HepG2 (cell line): ENCODE measurements around the gene PCTP. TPM values are rescaled to one million over a fixed set of nuclear protein-coding genes. Genes with fewer than 3 reads are reported as not detected.

ENCODE experiments used
- ATAC-seq: fragments of 200-7000 bp; cut with Tn5 transposase; 3 replicates; pipeline ENCODE4 v1.9.1; 2020; ENCODE audit warnings: mild to moderate bottlenecking, moderate library complexity
- BruUV-seq: library from RNA; stranded (reverse); fragments of 400-500 nt; replicated peaks from 2 replicates; lab custom pipeline; 2021; lab: Mats Ljungman, UMichigan
- CTCF ChIA-PET: fragments of 300-600 bp; formaldehyde crosslinking; extraction: SDS; loops from one replicate; lab custom pipeline; 2021; ENCODE audit warnings: low total read pairs, inconsistent platforms, low intra/inter-chr PET ratio; lab: Yijun Ruan, JAX
- POLR2A ChIA-PET: fragments of 350-600 bp; sonication (Branson Sonifier 250); formaldehyde crosslinking; loops from one replicate; lab custom pipeline; 2020; ENCODE audit warnings: antibody characterized with exemption, inconsistent platforms; lab: Yijun Ruan, JAX
- DNase-seq: peaks from one replicate; pipeline ENCODE4 v3.0.0-alpha.2; 2015; ENCODE audit warnings: low spot score
- FAIRE-seq: peaks from 3 replicates; lab custom pipeline; 2011; peaks lifted over from hg19 to GRCh38; lab: Jason Lieb, UNC
- H2AFZ ChIP-seq: one replicate; pipeline ENCODE4 v1.6.1; 2011; ENCODE audit warnings: low read length, inconsistent platforms
- H3K27ac ChIP-seq: fragments of 300-600 bp; 3 replicates; pipeline ENCODE4 v1.8.0; 2011; ENCODE audit warnings: mixed run types, mild to moderate bottlenecking, mixed read lengths, low read length, inconsistent platforms; ENCODE audit not compliant: insufficient read depth; ENCODE audit errors: extremely low read length
- H3K27me3 ChIP-seq, 2 experiments: fragments of 200-600 bp in 1 of 2; 2 replicates in 1 of 2; 3 replicates in 1 of 2; pipeline versions ENCODE4 v1.6.0 to v1.8.0; 2011; ENCODE audit warnings: low read length in 2 of 2, mild to moderate bottlenecking in 2 of 2, moderate library complexity in 2 of 2, inconsistent platforms in 1 of 2; ENCODE audit not compliant: insufficient read depth in 2 of 2, control insufficient read depth in 1 of 2
- H3K36me3 ChIP-seq, 2 experiments: fragments of 200-600 bp in 1 of 2; replicated peaks in 1 of 2; 2 replicates in 1 of 2; 3 replicates in 1 of 2; pipeline versions ENCODE4 v1.5.1 to v1.8.0; 2011; ENCODE audit warnings: low read length in 2 of 2, inconsistent platforms in 1 of 2; ENCODE audit not compliant: insufficient read depth in 2 of 2, control insufficient read depth in 1 of 2
- H3K4me1 ChIP-seq: 2 replicates; pipeline ENCODE4 v1.5.1; 2012; ENCODE audit warnings: low read length, inconsistent platforms; ENCODE audit not compliant: insufficient read depth
- H3K4me2 ChIP-seq: 2 replicates; pipeline ENCODE4 v1.6.0; 2011; ENCODE audit warnings: low read depth, low read length, inconsistent platforms
- H3K4me3 ChIP-seq, 3 experiments: fragments of 200-600 bp in 1 of 3; sonication (generic), shearing (Covaris generic) in 1 of 3; replicated peaks in 1 of 3; 2 replicates each; pipeline ENCODE4 v1.5.1; 2011 to 2016; ENCODE audit warnings: low read length in 3 of 3, inconsistent platforms in 2 of 3, low read depth in 2 of 3, mild to moderate bottlenecking in 2 of 3, control low read depth in 1 of 3, mixed read lengths in 1 of 3; ENCODE audit not compliant: insufficient read depth in 1 of 3
- H3K79me2 ChIP-seq: one replicate; pipeline ENCODE4 v1.6.1; 2011; ENCODE audit warnings: low read length, inconsistent platforms; ENCODE audit not compliant: insufficient read depth
- H3K9ac ChIP-seq: 2 replicates; pipeline ENCODE4 v1.6.0; 2011; ENCODE audit warnings: mild to moderate bottlenecking, low read depth, low read length, inconsistent platforms; ENCODE audit not compliant: insufficient read depth
- H3K9me3 ChIP-seq: 2 replicates; pipeline ENCODE4 v1.5.1; 2012; ENCODE audit warnings: mild to moderate bottlenecking, low read length
- H4K20me1 ChIP-seq: 2 replicates; pipeline ENCODE4 v1.6.0; 2011; ENCODE audit warnings: inconsistent platforms, mild to moderate bottlenecking, low read length, moderate library complexity; ENCODE audit not compliant: insufficient read depth
- BRD4 ChIP-seq: sonication (generic); formaldehyde crosslinking; IDR thresholded peaks from 2 replicates; pipeline ENCODE4 v1.4.0; 2020; ENCODE audit warnings: missing genetic modification reagents
- MIER2 ChIP-seq: IDR thresholded peaks from 2 replicates; pipeline ENCODE4 v1.6.1; 2016; ENCODE audit warnings: missing biosample characterization, missing genetic modification reagents
- NCOA5 ChIP-seq: sonication (generic); formaldehyde crosslinking; IDR thresholded peaks from 2 replicates; pipeline ENCODE4 v1.4.0; 2020; ENCODE audit warnings: missing genetic modification reagents
- NR2C2 ChIP-seq: sonication (generic); formaldehyde crosslinking; IDR thresholded peaks from 2 replicates; pipeline ENCODE4 v1.4.0; 2020; ENCODE audit warnings: missing genetic modification reagents, mild to moderate bottlenecking, moderate library complexity, borderline replicate concordance
- SMAD3 ChIP-seq: sonication (generic); formaldehyde crosslinking; IDR thresholded peaks from 2 replicates; pipeline ENCODE4 v1.4.0; 2020; ENCODE audit warnings: missing genetic modification reagents
- SMC3 ChIP-seq: IDR thresholded peaks from 2 replicates; pipeline ENCODE4 v1.6.1; 2011; ENCODE audit warnings: low read length, improper control_type of control experiment
- ZFY ChIP-seq: sonication (generic); formaldehyde crosslinking; IDR thresholded peaks from 2 replicates; pipeline ENCODE4 v1.4.0; 2020; ENCODE audit warnings: missing genetic modification reagents
- ZNF550 ChIP-seq: sonication (generic); formaldehyde crosslinking; IDR thresholded peaks from 2 replicates; pipeline ENCODE4 v1.4.0; 2020; ENCODE audit warnings: mild to moderate bottlenecking, missing genetic modification reagents, borderline replicate concordance
- ZNF672 ChIP-seq: sonication (generic); formaldehyde crosslinking; IDR thresholded peaks from 2 replicates; pipeline ENCODE4 v1.8.1; 2022; ENCODE audit warnings: missing genetic modification reagents
- WGBS: methylation state at CpG from one replicate; pipeline ENCODE4 v1.1.6; 2017; ENCODE audit warnings: low lambda C conversion rate; 5-methylcytosine and 5-hydroxymethylcytosine counted together
- in situ Hi-C: cut with HindIII; loops from 2 replicates; pipeline ENCODE4 v1.10.0; 2017; ENCODE audit warnings: low pct_unique_long_range_greater_than_20kb; ENCODE audit not compliant: extremely low pct_ligation_motif_present
- intact Hi-C: fragments of 100-400 bp; cut with micrococcal nuclease; formaldehyde crosslinking; loops from one replicate; pipeline ENCODE4 v1.10.0; 2022; ENCODE audit not compliant: unreplicated experiment
- polyA plus RNA-seq, 8 experiments: library from polyadenylated mRNA; depleted of rRNA in 3 of 8; stranded (reverse) in 7 of 8; unstranded in 1 of 8; fragments of >200 nt; fragmentation: Illumina TruSeq in 4 of 8; extraction: Trizol in 4 of 8; gene quantifications; 2 replicates each; pipeline versions ENCODE4 v1.2.1 to v1.2.3, GENCODE V29; 2011 to 2016; ENCODE audit warnings: low read depth in 4 of 8, missing spikeins in 1 of 8, mixed read lengths in 1 of 8; ENCODE audit not compliant: insufficient read depth in 1 of 8
- total RNA-seq, 5 experiments: library from RNA; depleted of rRNA; stranded (reverse); fragments of >200 nt; fragmentation: Illumina TruSeq; extraction: Trizol; gene quantifications; 2 replicates each; pipeline ENCODE4 v1.2.3, GENCODE V29; 2016; ENCODE audit warnings: low read depth in 1 of 5
- TF ChIP-seq, protein P1 (sequence below): sonication (generic); formaldehyde crosslinking; IDR thresholded peaks from 2 replicates; pipeline ENCODE4 v1.4.0; 2020; ENCODE audit warnings: missing genetic modification reagents, borderline replicate concordance
- TF ChIP-seq, protein P2 (sequence below): sonication (generic); formaldehyde crosslinking; IDR thresholded peaks from 2 replicates; pipeline ENCODE4 v1.8.1; 2023; ENCODE audit warnings: missing genetic modification reagents, mild to moderate bottlenecking, borderline replicate concordance

The PCTP gene
- total and polyA plus RNA-seq, 2 of the 13 experiments (the other 11 are each of a cell fraction or from before 2014, with no cell fraction given) = 37.1 to 50.7 TPM

DNA sequence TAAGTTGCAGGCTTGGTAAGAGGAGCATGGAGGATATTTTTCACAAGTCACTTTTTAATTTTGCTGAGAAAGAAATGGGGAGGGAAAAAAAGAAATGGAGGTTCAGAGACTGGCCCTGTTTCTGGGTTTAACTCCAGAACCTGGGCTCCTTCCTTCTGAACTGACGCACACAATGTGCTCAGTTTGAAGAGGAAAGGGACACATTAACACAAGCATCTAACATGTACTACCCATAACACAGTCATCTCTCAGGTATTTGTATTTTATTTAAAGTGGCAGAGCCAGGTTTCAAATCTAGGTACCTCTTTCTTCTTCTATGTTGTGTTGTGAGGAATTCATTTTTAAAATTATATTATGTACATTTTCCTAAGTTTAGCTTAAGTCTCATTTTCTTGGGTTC is 22.9 kb upstream of the PCTP start:
- in situ Hi-C loops (no loop called here), intact Hi-C loops (no loop called here)
- TF ChIP-seq NR2C2 (CRISPR knock-in tag) (no peak), NCOA5 (CRISPR knock-in tag) (no peak), BRD4 (CRISPR knock-in tag) (no peak), SMAD3 (CRISPR knock-in tag) (no peak), ZFY (CRISPR knock-in tag) (no peak), MIER2 (CRISPR knock-in tag) (no peak), SMC3 (no peak), ZNF550 (no peak), ZNF672 (CRISPR knock-in tag) (no peak)
- TF ChIP-seq, protein P1, sequence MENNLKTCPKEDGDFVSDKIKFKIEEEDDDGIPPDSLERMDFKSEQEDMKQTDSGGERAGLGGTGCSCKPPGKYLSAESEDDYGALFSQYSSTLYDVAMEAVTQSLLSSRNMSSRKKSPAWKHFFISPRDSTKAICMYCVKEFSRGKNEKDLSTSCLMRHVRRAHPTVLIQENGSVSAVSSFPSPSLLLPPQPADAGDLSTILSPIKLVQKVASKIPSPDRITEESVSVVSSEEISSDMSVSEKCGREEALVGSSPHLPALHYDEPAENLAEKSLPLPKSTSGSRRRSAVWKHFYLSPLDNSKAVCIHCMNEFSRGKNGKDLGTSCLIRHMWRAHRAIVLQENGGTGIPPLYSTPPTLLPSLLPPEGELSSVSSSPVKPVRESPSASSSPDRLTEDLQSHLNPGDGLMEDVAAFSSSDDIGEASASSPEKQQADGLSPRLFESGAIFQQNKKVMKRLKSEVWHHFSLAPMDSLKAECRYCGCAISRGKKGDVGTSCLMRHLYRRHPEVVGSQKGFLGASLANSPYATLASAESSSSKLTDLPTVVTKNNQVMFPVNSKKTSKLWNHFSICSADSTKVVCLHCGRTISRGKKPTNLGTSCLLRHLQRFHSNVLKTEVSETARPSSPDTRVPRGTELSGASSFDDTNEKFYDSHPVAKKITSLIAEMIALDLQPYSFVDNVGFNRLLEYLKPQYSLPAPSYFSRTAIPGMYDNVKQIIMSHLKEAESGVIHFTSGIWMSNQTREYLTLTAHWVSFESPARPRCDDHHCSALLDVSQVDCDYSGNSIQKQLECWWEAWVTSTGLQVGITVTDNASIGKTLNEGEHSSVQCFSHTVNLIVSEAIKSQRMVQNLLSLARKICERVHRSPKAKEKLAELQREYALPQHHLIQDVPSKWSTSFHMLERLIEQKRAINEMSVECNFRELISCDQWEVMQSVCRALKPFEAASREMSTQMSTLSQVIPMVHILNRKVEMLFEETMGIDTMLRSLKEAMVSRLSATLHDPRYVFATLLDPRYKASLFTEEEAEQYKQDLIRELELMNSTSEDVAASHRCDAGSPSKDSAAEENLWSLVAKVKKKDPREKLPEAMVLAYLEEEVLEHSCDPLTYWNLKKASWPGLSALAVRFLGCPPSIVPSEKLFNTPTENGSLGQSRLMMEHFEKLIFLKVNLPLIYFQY (CRISPR knock-in tag) = no peak
- TF ChIP-seq, protein P2, sequence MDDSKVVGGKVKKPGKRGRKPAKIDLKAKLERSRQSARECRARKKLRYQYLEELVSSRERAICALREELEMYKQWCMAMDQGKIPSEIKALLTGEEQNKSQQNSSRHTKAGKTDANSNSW = no peak
- WGBS = 91% methylated on average over 1 of the region's 1 CpG
- Histone ChIP-seq H3K4me2 (no peak overlapping the region), H3K9ac (no peak overlapping the region), H2AFZ (no peak overlapping the region), H3K4me3 (no peak overlapping the region), H3K36me3 (no peaks in the 10 kb centered on the region), H3K27ac (no peak overlapping the region), H4K20me1 (no peaks in the 10 kb centered on the region), H3K79me2 (no peaks in the 10 kb centered on the region), H3K9me3 (no peaks in the 10 kb centered on the region), H3K4me1 (peaks cover 6% of the 10 kb centered on the region; the same call in 1 of the 2 replicates), H3K27me3 (peaks cover 0 to 24% of the 10 kb centered on the region in 2 experiments; a peak in 3 of 5 replicates)
- no TSS peak for BruUV-seq
- ChIA-PET POLR2A (no interaction called here), CTCF (no interaction called here)
- no peak for DNase-seq
- ATAC-seq = no peak
- FAIRE-seq = no peak
